WTC11 (cell line): ENCODE results near the gene GFOD1. TPM values are rescaled to one million over a fixed set of nuclear protein-coding genes. Genes with fewer than 3 reads are reported as not detected.

Experiments
- ATAC-seq: fragments of 200-7000 bp; cut with Tn5 transposase; 2 replicates; pipeline ENCODE4 v1.10.0; 2021; ENCODE audit warnings: mild to moderate bottlenecking, moderate library complexity
- CTCF ChIA-PET: fragments of 300-600 bp; sonication (Branson Sonifier 250); formaldehyde crosslinking; loops from one replicate; lab custom pipeline; 2021; ENCODE audit warnings: antibody characterized with exemption; lab: Charles Lee
- POLR2A ChIA-PET: fragments of 350-600 bp; sonication (Branson Sonifier 250); formaldehyde crosslinking; loops from one replicate; lab custom pipeline; 2021; ENCODE audit warnings: antibody characterized with exemption; lab: Charles Lee
- DNase-seq: peaks from one replicate; pipeline ENCODE4 v3.0.0; 2021; ENCODE audit warnings: low spot score
- H3K27ac Mint-ChIP-seq: 2 replicates; pipeline ENCODE4 v1.8.0; 2021; ENCODE audit warnings: mixed read lengths
- H3K27me3 Mint-ChIP-seq: 2 replicates; pipeline ENCODE4 v1.8.0; 2021; ENCODE audit warnings: low read depth, mild to moderate bottlenecking, moderate library complexity, mixed read lengths
- H3K36me3 Mint-ChIP-seq: 2 replicates; pipeline ENCODE4 v1.8.0; 2021; ENCODE audit warnings: mixed read lengths
- H3K4me1 Mint-ChIP-seq: 2 replicates; pipeline ENCODE4 v1.8.0; 2022; ENCODE audit warnings: mixed read lengths
- H3K4me3 Mint-ChIP-seq: 2 replicates; pipeline ENCODE4 v1.8.0; 2021; ENCODE audit warnings: mild to moderate bottlenecking, moderate library complexity, mixed read lengths
- H3K9me3 Mint-ChIP-seq: 2 replicates; pipeline ENCODE4 v1.8.0; 2021; ENCODE audit warnings: mixed read lengths
- ATF1 ChIP-seq: sonication (generic); formaldehyde crosslinking; IDR thresholded peaks from 2 replicates; pipeline ENCODE4 v1.8.1; 2023; ENCODE audit warnings: mild to moderate bottlenecking, moderate library complexity, missing genetic modification reagents
- ATF3 ChIP-seq: sonication (generic); formaldehyde crosslinking; conservative IDR thresholded peaks from 2 replicates; pipeline ENCODE4 v1.8.1; 2022; ENCODE audit warnings: mild to moderate bottlenecking, missing genetic modification reagents
- ATF6 ChIP-seq: sonication (generic); formaldehyde crosslinking; IDR thresholded peaks from 2 replicates; pipeline ENCODE4 v1.8.1; 2023; ENCODE audit warnings: mild to moderate bottlenecking, missing genetic modification reagents
- CBFB ChIP-seq: sonication (generic); formaldehyde crosslinking; IDR thresholded peaks from 2 replicates; pipeline ENCODE4 v1.8.1; 2022; ENCODE audit warnings: mild to moderate bottlenecking, low read depth, missing genetic modification reagents
- ELF4 ChIP-seq: sonication (generic); formaldehyde crosslinking; IDR thresholded peaks from 2 replicates; pipeline ENCODE4 v1.8.1; 2022; ENCODE audit warnings: low read depth, mild to moderate bottlenecking, moderate library complexity, missing genetic modification reagents
- ESRRA ChIP-seq: sonication (generic); formaldehyde crosslinking; IDR thresholded peaks from 2 replicates; pipeline ENCODE4 v1.8.1; 2022; ENCODE audit warnings: mild to moderate bottlenecking, missing genetic modification reagents, borderline replicate concordance
- ETV6 ChIP-seq: sonication (generic); formaldehyde crosslinking; IDR thresholded peaks from 2 replicates; pipeline ENCODE4 v1.8.1; 2022; ENCODE audit warnings: mild to moderate bottlenecking, missing genetic modification reagents
- FOXP1 ChIP-seq: sonication (generic); formaldehyde crosslinking; IDR thresholded peaks from 2 replicates; pipeline ENCODE4 v1.8.0; 2022; ENCODE audit warnings: missing genetic modification reagents, mild to moderate bottlenecking, moderate library complexity, borderline replicate concordance
- FOXP4 ChIP-seq: sonication (generic); formaldehyde crosslinking; IDR thresholded peaks from 2 replicates; pipeline ENCODE4 v1.8.0; 2022; ENCODE audit warnings: mild to moderate bottlenecking, missing genetic modification reagents
- MAX ChIP-seq: sonication (generic); formaldehyde crosslinking; IDR thresholded peaks from 2 replicates; pipeline ENCODE4 v1.8.0; 2022; ENCODE audit warnings: mild to moderate bottlenecking, missing genetic modification reagents
- MXD4 ChIP-seq: fragments of 250-450 bp; sonication (Bioruptor Pico); IDR thresholded peaks from 2 replicates; pipeline ENCODE4 v1.8.0; 2021; ENCODE audit warnings: mild to moderate bottlenecking, moderate library complexity, borderline replicate concordance
- MYBL2 ChIP-seq: sonication (generic); formaldehyde crosslinking; IDR thresholded peaks from 2 replicates; pipeline ENCODE4 v1.8.1; 2023; ENCODE audit warnings: mild to moderate bottlenecking, moderate library complexity, missing genetic modification reagents
- NFE2L1 ChIP-seq: sonication (generic); formaldehyde crosslinking; IDR thresholded peaks from 2 replicates; pipeline ENCODE4 v1.8.1; 2023; ENCODE audit warnings: missing genetic modification reagents
- NR1H2 ChIP-seq: sonication (generic); formaldehyde crosslinking; IDR thresholded peaks from 2 replicates; pipeline ENCODE4 v1.9.0; 2021; ENCODE audit warnings: mild to moderate bottlenecking, moderate library complexity, missing genetic modification reagents
- PRDM15 ChIP-seq: sonication (generic); formaldehyde crosslinking; IDR thresholded peaks from 2 replicates; pipeline ENCODE4 v1.8.0; 2022; ENCODE audit warnings: missing genetic modification reagents
- SMAD3 ChIP-seq: sonication (generic); formaldehyde crosslinking; IDR thresholded peaks from 2 replicates; pipeline ENCODE4 v1.8.0; 2022; ENCODE audit warnings: missing genetic modification reagents, mild to moderate bottlenecking, borderline replicate concordance
- TP53 ChIP-seq: sonication (generic); formaldehyde crosslinking; IDR thresholded peaks from 2 replicates; pipeline ENCODE4 v1.8.1; 2023; ENCODE audit warnings: mild to moderate bottlenecking, missing genetic modification reagents
- ZNF263 ChIP-seq: sonication (generic); formaldehyde crosslinking; IDR thresholded peaks from 2 replicates; pipeline ENCODE4 v1.8.1; 2022; ENCODE audit warnings: low read depth, mild to moderate bottlenecking, moderate library complexity, missing genetic modification reagents
- ZNF281 ChIP-seq: sonication (generic); formaldehyde crosslinking; IDR thresholded peaks from 2 replicates; pipeline ENCODE4 v1.8.0; 2023; ENCODE audit warnings: mild to moderate bottlenecking, missing genetic modification reagents
- ZSCAN18 ChIP-seq: fragments of 250-450 bp; sonication (Bioruptor Pico); IDR thresholded peaks from 2 replicates; pipeline ENCODE4 v2.1.2; 2022; ENCODE audit warnings: mild to moderate bottlenecking, moderate library complexity
- total RNA-seq: library from RNA; stranded (reverse); gene quantifications from 3 replicates; pipeline ENCODE4 v1.2.3, GENCODE V29; 2021

The GFOD1 gene
- total RNA-seq, 1 experiment from 2014 or later: 8.5 TPM

- CTCF ChIA-PET: interaction anchor here (1.6 kb wide), 1 partner anchor 109 kb away, joined by 3 read pairs; the partner anchor contains the start of gene SIRT5
- no peak overlapping the region for H3K27ac Mint-ChIP-seq
- H3K4me3 Mint-ChIP-seq: no peak overlapping the region
- peaks cover 65% of the 10 kb centered on the region for H3K4me1 Mint-ChIP-seq
- no peaks in the 10 kb centered on the region for H3K27me3 Mint-ChIP-seq
- peaks cover 7% of the 10 kb centered on the region; the same call in 1 of the 2 replicates for H3K36me3 Mint-ChIP-seq
- TF ChIP-seq NR1H2 (CRISPR knock-in tag) (no peak), ELF4 (CRISPR knock-in tag) (no peak), CBFB (CRISPR knock-in tag) (no peak), FOXP4 (CRISPR knock-in tag) (no peak), FOXP1 (CRISPR knock-in tag) (no peak), TP53 (CRISPR knock-in tag) (no peak), ATF1 (CRISPR knock-in tag) (no peak), ESRRA (no peak), SMAD3 (CRISPR knock-in tag) (no peak), ZSCAN18 (CRISPR knock-in tag) (no peak)
- TF ChIP-seq, all 79 proteins: peak for 0
- POLR2A ChIA-PET: no interaction called here
- no peak for ATAC-seq
- H3K9me3 Mint-ChIP-seq: no peaks in the 10 kb centered on the region
- DNase-seq: no peak
Observed at GRCh38 chr6:13465734-13466133, 21.7 kb downstream of the GFOD1 start.

- no peaks in the 10 kb centered on the region for H3K27me3 Mint-ChIP-seq
- H3K4me1 Mint-ChIP-seq: peaks cover 55% of the 10 kb centered on the region
- H3K4me3 Mint-ChIP-seq: no peak overlapping the region
- no peak for DNase-seq
- POLR2A ChIA-PET: interaction anchor here (1.8 kb wide), 1 partner anchor 23 kb away, joined by 7 read pairs; the partner anchor contains the start of gene GFOD1
- ATAC-seq: no peak
- H3K9me3 Mint-ChIP-seq: no peaks in the 10 kb centered on the region
- TF ChIP-seq ATF6 (CRISPR knock-in tag) (no peak), MYBL2 (CRISPR knock-in tag) (no peak), MXD4 (no peak), ZNF263 (CRISPR knock-in tag) (no peak), ETV6 (CRISPR knock-in tag) (no peak), ATF3 (CRISPR knock-in tag) (no peak), SMAD3 (CRISPR knock-in tag) (no peak), NR1H2 (CRISPR knock-in tag) (no peak), NFE2L1 (CRISPR knock-in tag) (no peak), PRDM15 (no peak), ESRRA (no peak), MAX (CRISPR knock-in tag) (no peak), ZNF281 (CRISPR knock-in tag) (no peak)
- H3K27ac Mint-ChIP-seq: no peak overlapping the region
- CTCF ChIA-PET: no interaction called here
- H3K36me3 Mint-ChIP-seq: peaks cover 6% of the 10 kb centered on the region; the same call in 1 of the 2 replicates
Observed at GRCh38 chr6:13463941-13464340, 23.5 kb downstream of the GFOD1 start.
